T-helper 17 cell (primary cell): ENCODE results near the gene HELZ. TPM values are rescaled to one million over a fixed set of nuclear protein-coding genes. Genes with fewer than 3 reads are reported as not detected.

Source experiments
- ATAC-seq: fragments of 150-1000 bp; cut with Tn5 transposase; 2 replicates; pipeline ENCODE4 v1.10.0; 2021; ENCODE audit warnings: mild to moderate bottlenecking, moderate library complexity
- DNase-seq, 3 donors: peaks; one replicate each; pipeline versions ENCODE4 v3.0.0 to v3.0.0-alpha.2; 2020 to 2021
- H3K9me3 ChIP-seq: one replicate; pipeline ENCODE4 v1.7.0; 2013; ENCODE audit warnings: low read length, mild to moderate bottlenecking; ENCODE audit not compliant: control insufficient read depth, poor library complexity, severe bottlenecking
- H3K27ac Mint-ChIP-seq: one replicate; pipeline ENCODE4 v1.8.0; 2022; ENCODE audit warnings: mild to moderate bottlenecking, moderate library complexity, mixed read lengths
- H3K27me3 Mint-ChIP-seq: one replicate; pipeline ENCODE4 v1.8.0; 2022; ENCODE audit warnings: mixed read lengths
- H3K36me3 Mint-ChIP-seq: one replicate; pipeline ENCODE4 v1.8.0; 2022; ENCODE audit warnings: low read depth, mixed read lengths
- H3K4me1 Mint-ChIP-seq: one replicate; pipeline ENCODE4 v1.8.0; 2022; ENCODE audit warnings: mild to moderate bottlenecking, mixed read lengths
- H3K4me3 Mint-ChIP-seq: one replicate; pipeline ENCODE4 v1.8.0; 2022; ENCODE audit warnings: mild to moderate bottlenecking, moderate library complexity, mixed read lengths
- total RNA-seq, 4 donors: library from RNA in 2 of 4; stranded (reverse) in 2 of 4; gene quantifications; one replicate each; pipeline ENCODE4 v1.2.3 and lab custom pipeline; 2022 to 2026

Gene HELZ
- total RNA-seq, 2 donors from 2014 or later: 124 to 164 TPM

DNA sequence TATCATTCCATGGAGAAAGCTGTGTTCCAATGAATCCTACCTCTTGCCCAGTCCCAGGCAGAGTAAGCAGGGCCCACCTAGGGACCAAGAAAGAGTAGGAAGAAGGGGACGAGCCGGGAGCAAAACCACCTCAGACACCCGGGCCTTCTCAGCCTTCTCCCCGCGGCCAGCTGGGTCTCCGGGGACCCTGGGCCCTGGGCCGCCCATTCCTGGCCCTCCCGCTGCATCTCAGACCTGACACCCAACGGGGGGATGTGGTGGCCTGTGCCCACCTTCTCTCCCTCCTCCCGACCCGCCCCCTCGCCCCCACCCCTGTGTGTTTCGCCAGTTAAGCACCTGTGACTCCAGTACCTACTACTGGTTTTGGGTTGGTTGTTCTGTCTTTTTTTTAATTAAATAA, 212.0 kb downstream of the HELZ start:
- Mint-ChIP-seq H3K36me3 (peaks cover 3% of the 10 kb centered on the region), H3K27me3 (peaks cover 7% of the 10 kb centered on the region), H3K4me3 (no peak overlapping the region), H3K4me1 (no peaks in the 10 kb centered on the region), H3K27ac (no peak overlapping the region)
- no peaks in the 10 kb centered on the region for H3K9me3 ChIP-seq
- no peak for ATAC-seq
- no peak for DNase-seq

- H3K4me1 Mint-ChIP-seq: no peaks in the 10 kb centered on the region
- DNase-seq (no peak), ATAC-seq (no peak)
- H3K27ac Mint-ChIP-seq: no peak overlapping the region
- peaks cover 1% of the 10 kb centered on the region for H3K36me3 Mint-ChIP-seq
- no peak overlapping the region for H3K4me3 Mint-ChIP-seq
- no peaks in the 10 kb centered on the region for H3K9me3 ChIP-seq
- peaks cover 3% of the 10 kb centered on the region for H3K27me3 Mint-ChIP-seq
These were observed 212.6 kb downstream of the HELZ start for GRCh38 chr17:67032382-67032781.

DNA sequence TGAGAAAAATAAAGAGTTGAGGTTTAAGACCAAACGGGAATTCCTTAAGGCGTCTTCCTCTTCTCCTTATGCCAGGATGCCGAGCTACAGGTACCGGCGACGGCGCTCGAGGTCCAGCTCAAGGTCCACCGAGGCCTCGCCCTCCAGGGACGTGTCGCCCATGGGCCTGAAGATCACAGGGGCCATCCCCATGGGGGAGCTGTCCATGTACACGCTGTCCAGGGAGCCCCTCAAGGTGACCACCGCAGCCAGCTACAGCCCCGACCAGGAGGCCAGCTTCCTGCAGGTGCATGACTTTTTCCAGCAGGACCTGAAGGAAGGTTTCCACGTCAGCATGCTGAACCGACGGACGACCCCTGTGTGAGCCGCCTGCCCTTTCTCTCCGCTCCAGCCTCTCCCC, 214.4 kb downstream of the HELZ start:
- H3K4me3 Mint-ChIP-seq: no peak overlapping the region
- H3K27ac Mint-ChIP-seq: no peak overlapping the region
- H3K27me3 Mint-ChIP-seq: no peaks in the 10 kb centered on the region
- DNase-seq (no peak), ATAC-seq (no peak)
- H3K36me3 Mint-ChIP-seq: no peaks in the 10 kb centered on the region
- no peaks in the 10 kb centered on the region for H3K9me3 ChIP-seq
- H3K4me1 Mint-ChIP-seq: no peaks in the 10 kb centered on the region

- H3K4me3 Mint-ChIP-seq: no peak overlapping the region
- H3K27ac Mint-ChIP-seq: no peak overlapping the region
- H3K9me3 ChIP-seq: no peaks in the 10 kb centered on the region
- H3K4me1 Mint-ChIP-seq: peaks cover 2% of the 10 kb centered on the region
- no peaks in the 10 kb centered on the region for H3K36me3 Mint-ChIP-seq
- DNase-seq (no peak), ATAC-seq (no peak)
- H3K27me3 Mint-ChIP-seq: peaks cover 6% of the 10 kb centered on the region
These were observed 217.9 kb downstream of the HELZ start for GRCh38 chr17:67027031-67027628.

- H3K36me3 Mint-ChIP-seq: no peaks in the 10 kb centered on the region
- H3K9me3 ChIP-seq: no peaks in the 10 kb centered on the region
- no peak for DNase-seq
- ATAC-seq: no peak
- peaks cover 6% of the 10 kb centered on the region for H3K27me3 Mint-ChIP-seq
- peaks cover 2% of the 10 kb centered on the region for H3K4me1 Mint-ChIP-seq
- H3K27ac Mint-ChIP-seq: no peak overlapping the region
- H3K4me3 Mint-ChIP-seq: no peak overlapping the region
These were observed 218.7 kb downstream of the HELZ start for GRCh38 chr17:67026341-67026740.

DNA sequence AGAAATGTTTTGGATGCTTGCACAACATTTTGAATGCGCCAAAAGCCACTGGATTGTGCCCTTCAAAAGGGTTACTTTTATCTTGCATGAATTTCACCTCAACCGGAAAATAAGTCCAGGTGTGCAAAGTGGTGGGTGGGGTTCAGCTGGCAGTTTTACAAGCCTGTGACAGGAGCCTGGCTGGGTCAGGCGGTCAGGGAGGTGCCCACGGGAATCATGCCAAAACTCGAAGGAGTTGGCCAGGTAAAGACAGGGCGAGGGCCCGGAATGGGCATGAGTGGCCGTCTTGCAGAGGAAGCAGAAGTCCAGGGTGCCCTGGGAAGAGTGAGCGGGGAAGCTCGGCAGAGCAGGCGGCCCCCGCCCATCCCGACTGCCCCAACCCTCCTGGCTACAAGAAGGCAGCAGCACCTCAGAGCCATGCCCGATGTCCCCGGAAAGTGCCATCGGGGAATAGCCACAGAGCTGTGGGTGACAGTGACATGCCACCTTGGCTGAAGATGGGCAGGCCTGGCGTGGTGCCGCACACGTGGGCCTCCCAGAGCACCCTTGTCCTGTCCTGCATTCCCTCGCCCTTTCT, 219.7 kb downstream of the HELZ start:
- H3K4me3 Mint-ChIP-seq: no peak overlapping the region
- peaks cover 6% of the 10 kb centered on the region for H3K27me3 Mint-ChIP-seq
- no peak for DNase-seq
- H3K36me3 Mint-ChIP-seq: no peaks in the 10 kb centered on the region
- H3K27ac Mint-ChIP-seq: no peak overlapping the region
- H3K9me3 ChIP-seq: no peaks in the 10 kb centered on the region
- peaks cover 2% of the 10 kb centered on the region for H3K4me1 Mint-ChIP-seq
- ATAC-seq: no peak

GRCh38 chr17:67024736-67025135, 220.3 kb downstream of the HELZ start:
- H3K9me3 ChIP-seq: no peaks in the 10 kb centered on the region
- peaks cover 7% of the 10 kb centered on the region for H3K27me3 Mint-ChIP-seq
- no peak for ATAC-seq
- H3K4me3 Mint-ChIP-seq: no peak overlapping the region
- H3K4me1 Mint-ChIP-seq: peaks cover 2% of the 10 kb centered on the region
- no peaks in the 10 kb centered on the region for H3K36me3 Mint-ChIP-seq
- no peak overlapping the region for H3K27ac Mint-ChIP-seq
- DNase-seq: no peak

DNA sequence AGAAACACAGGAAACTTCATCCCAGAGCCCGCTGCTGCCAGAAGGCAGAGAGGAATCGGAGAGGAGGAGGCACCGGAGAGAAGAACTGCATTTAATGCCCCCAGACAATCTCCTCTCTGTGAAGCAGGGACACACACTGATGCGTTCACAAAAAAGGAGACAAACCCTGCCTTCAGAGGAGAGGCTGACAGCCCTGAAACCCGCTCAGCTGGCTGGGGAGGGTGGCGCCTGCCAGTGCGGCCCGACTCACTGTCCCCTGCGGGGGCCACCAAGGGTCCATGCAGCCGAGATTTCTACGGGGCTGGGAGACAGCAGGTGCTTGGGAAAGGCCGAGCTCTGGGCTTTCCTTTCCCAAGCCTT, 222.6 kb downstream of the HELZ start:
- no peak for DNase-seq

DNA sequence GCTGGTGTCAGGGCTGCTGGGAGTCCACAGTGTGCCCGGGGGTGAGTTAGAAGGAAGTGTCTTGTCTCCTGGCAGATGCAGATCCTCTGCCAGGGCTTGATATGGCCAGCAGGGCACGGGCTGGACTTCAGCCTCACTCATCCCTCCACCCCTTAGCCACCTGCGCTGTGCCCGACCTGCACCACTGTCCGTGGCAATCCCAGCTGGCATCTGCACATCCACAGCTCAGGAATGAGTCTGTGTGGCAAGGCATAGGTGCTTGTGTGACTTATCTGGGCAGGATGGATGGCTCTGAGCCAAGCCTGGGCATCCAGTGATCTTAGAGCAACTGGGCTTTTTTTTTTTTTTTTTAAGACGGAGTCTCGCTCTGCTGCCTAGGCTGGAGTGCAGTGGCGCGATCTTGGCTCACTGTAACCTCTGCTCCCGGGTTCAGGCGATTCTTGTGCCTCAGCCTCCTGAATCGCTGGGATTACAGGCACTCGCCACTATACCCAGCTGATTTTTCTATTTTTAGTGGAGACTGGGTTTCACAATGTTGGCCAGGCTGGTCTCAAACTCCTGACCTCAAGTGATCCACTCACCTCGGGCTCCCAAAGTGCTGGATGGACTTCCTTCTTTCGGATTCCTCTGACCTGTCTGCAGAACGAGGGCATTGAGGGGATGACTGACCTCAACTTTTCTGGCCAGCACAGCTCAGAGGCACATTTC, 223.1 kb downstream of the HELZ start:
- H3K4me1 Mint-ChIP-seq: peaks cover 2% of the 10 kb centered on the region
- DNase-seq: no peak
- H3K27ac Mint-ChIP-seq: no peak overlapping the region
- H3K27me3 Mint-ChIP-seq: peaks cover 20% of the 10 kb centered on the region
- H3K4me3 Mint-ChIP-seq: no peak overlapping the region
- no peaks in the 10 kb centered on the region for H3K36me3 Mint-ChIP-seq
- no peaks in the 10 kb centered on the region for H3K9me3 ChIP-seq
- ATAC-seq: no peak

More for the DNA sequence above, 222.6 kb downstream of the HELZ start:
- H3K4me3 Mint-ChIP-seq: no peak overlapping the region
- no peak for ATAC-seq
- H3K36me3 Mint-ChIP-seq: no peaks in the 10 kb centered on the region
- H3K27ac Mint-ChIP-seq: no peak overlapping the region
- peaks cover 20% of the 10 kb centered on the region for H3K27me3 Mint-ChIP-seq
- peaks cover 2% of the 10 kb centered on the region for H3K4me1 Mint-ChIP-seq
- no peaks in the 10 kb centered on the region for H3K9me3 ChIP-seq

DNA sequence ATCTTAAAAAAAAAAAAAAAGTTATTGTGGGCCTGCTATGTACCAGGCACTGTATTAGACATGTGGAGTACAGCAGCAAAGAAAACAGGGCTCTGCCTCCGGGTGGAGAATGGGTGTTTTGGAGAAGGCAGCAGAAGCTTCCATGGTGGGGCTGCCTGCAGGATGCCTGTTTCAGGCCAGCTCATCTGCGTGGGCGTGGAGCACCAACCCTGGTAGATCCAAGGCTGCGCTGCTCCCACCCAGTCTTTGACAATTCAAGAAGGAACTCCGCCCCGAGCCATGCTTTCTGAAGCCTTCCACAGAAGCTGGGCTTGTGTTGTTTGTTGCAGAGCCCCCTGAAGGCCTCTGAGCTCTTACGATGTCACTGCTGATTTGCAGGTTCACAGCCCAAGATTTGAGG, 223.8 kb downstream of the HELZ start:
- no peaks in the 10 kb centered on the region for H3K9me3 ChIP-seq
- no peak for DNase-seq
- Mint-ChIP-seq H3K27me3 (peaks cover 20% of the 10 kb centered on the region), H3K4me1 (peaks cover 2% of the 10 kb centered on the region), H3K4me3 (no peak overlapping the region), H3K36me3 (no peaks in the 10 kb centered on the region), H3K27ac (no peak overlapping the region)
- no peak for ATAC-seq

Other genes with a start within 250 kb of the HELZ start
- gene CACNG1, start 200.6 kb downstream of the HELZ start, total RNA-seq: not detected
- 10 to 100 TPM; 43.4 to 53.8 TPM for gene PSMD12, start 121.4 kb upstream of the HELZ start, total RNA-seq
- gene PITPNC1, start 132.1 kb upstream of the HELZ start, total RNA-seq: 10 to 100 TPM; 72.9 to 82.0 TPM